HepG2 (cell line): Measurements from ENCODE around the gene SMAD3. TPM values are rescaled to one million over a fixed set of nuclear protein-coding genes. Genes with fewer than 3 reads are reported as not detected.
A peak's percentile ranks its signal among the peaks of the same experiment; 100 is the strongest.

ENCODE experiments used
- IRF9 ChIP-seq: sonication (generic); formaldehyde crosslinking; IDR thresholded peaks from 2 replicates; pipeline ENCODE4 v1.8.0; 2022; ENCODE audit warnings: missing genetic modification reagents, mild to moderate bottlenecking, borderline replicate concordance
- MTA3 ChIP-seq: sonication (generic); formaldehyde crosslinking; IDR thresholded peaks from 2 replicates; pipeline ENCODE4 v1.4.0; 2020; ENCODE audit warnings: missing genetic modification reagents
- RBM39 ChIP-seq: fragments of 200-400 bp; formaldehyde crosslinking; IDR thresholded peaks from one replicate; pipeline ENCODE4 v1.6.1; 2018; ENCODE audit warnings: antibody characterized with exemption, mild to moderate bottlenecking, low read depth, low read length; ENCODE audit not compliant: poor library complexity, severe bottlenecking
- ZBED4 ChIP-seq: sonication (generic); formaldehyde crosslinking; IDR thresholded peaks from 2 replicates; pipeline ENCODE4 v1.4.0; 2020; ENCODE audit warnings: missing genetic modification reagents, borderline replicate concordance
- ZNF10 ChIP-seq: sonication (generic); formaldehyde crosslinking; IDR thresholded peaks from 2 replicates; pipeline ENCODE4 v1.4.0; 2020; ENCODE audit warnings: mild to moderate bottlenecking, low read depth, missing genetic modification reagents, borderline replicate concordance
- ZNF350 ChIP-seq: sonication (generic); formaldehyde crosslinking; IDR thresholded peaks from 2 replicates; pipeline ENCODE4 v1.4.0; 2020; ENCODE audit warnings: mild to moderate bottlenecking, low read depth, missing genetic modification reagents, borderline replicate concordance
- polyA plus RNA-seq, 8 experiments: library from polyadenylated mRNA; depleted of rRNA in 3 of 8; stranded (reverse) in 7 of 8; unstranded in 1 of 8; fragments of >200 nt; fragmentation: Illumina TruSeq in 4 of 8; extraction: Trizol in 4 of 8; gene quantifications; 2 replicates each; pipeline versions ENCODE4 v1.2.1 to v1.2.3, GENCODE V29; 2011 to 2016; ENCODE audit warnings: low read depth in 4 of 8, missing spikeins in 1 of 8, mixed read lengths in 1 of 8; ENCODE audit not compliant: insufficient read depth in 1 of 8
- total RNA-seq, 5 experiments: library from RNA; depleted of rRNA; stranded (reverse); fragments of >200 nt; fragmentation: Illumina TruSeq; extraction: Trizol; gene quantifications; 2 replicates each; pipeline ENCODE4 v1.2.3, GENCODE V29; 2016; ENCODE audit warnings: low read depth in 1 of 5

Gene SMAD3
- total and polyA plus RNA-seq, 2 of the 13 experiments (the other 11 are each of a cell fraction or from before 2014, with no cell fraction given), result 8.6 to 56.3 TPM

GRCh38 chr15:67146875-67147381, 81.5 kb downstream of the SMAD3 start (continued):
- no peak for TF ChIP-seq IRF9
- no peak for TF ChIP-seq ZNF10 (CRISPR knock-in tag)
- TF ChIP-seq ZBED4, result peak; percentile 99
- TF ChIP-seq MTA3 (CRISPR knock-in tag), result no peak
- no peak for TF ChIP-seq RBM39
- peak; percentile 87; the same call in 1 of the 2 replicates for TF ChIP-seq ZNF350 (CRISPR knock-in tag)
